Panc1 (cell line): ENCODE results near the gene SLC38A10. TPM values are rescaled to one million over a fixed set of nuclear protein-coding genes. Genes with fewer than 3 reads are reported as not detected.

Source experiments
- ATAC-seq: fragments of 200-7000 bp; cut with Tn5 transposase; 2 replicates; pipeline ENCODE4 v1.9.1; 2020; ENCODE audit warnings: mild to moderate bottlenecking, moderate library complexity
- BruUV-seq: library from RNA; stranded (reverse); fragments of 400-500 nt; replicated peaks from 2 replicates; lab custom pipeline; 2021; lab: Mats Ljungman, UMichigan
- CTCF ChIA-PET: fragments of 300-600 bp; sonication (Branson Sonifier 250); formaldehyde crosslinking; loops from one replicate; lab custom pipeline; 2022; ENCODE audit warnings: antibody characterized with exemption; lab: Charles Lee
- POLR2A ChIA-PET: fragments of 300-600 bp; sonication (Branson Sonifier 250); formaldehyde crosslinking; loops from one replicate; lab custom pipeline; 2022; ENCODE audit warnings: antibody characterized with exemption; lab: Charles Lee
- DNase-seq: peaks from one replicate; pipeline ENCODE4 v3.0.0-alpha.2; 2010; ENCODE audit warnings: low read depth, low spot score
- H3K27ac ChIP-seq: 2 replicates; pipeline ENCODE4 v1.5.1; 2011; ENCODE audit warnings: mild to moderate bottlenecking, low read length, inconsistent platforms
- H3K27me3 ChIP-seq: fragments of 200-500 bp; sonication (Bioruptor generic); 2 replicates; pipeline ENCODE4 v1.6.0; 2014; ENCODE audit warnings: low read length, inconsistent platforms; ENCODE audit not compliant: control insufficient read depth, insufficient read depth
- H3K36me3 ChIP-seq: fragments of 200-500 bp; sonication (Bioruptor generic); 2 replicates; pipeline ENCODE4 v1.5.1; 2014; ENCODE audit warnings: inconsistent platforms, mild to moderate bottlenecking, low read length, moderate library complexity; ENCODE audit not compliant: control insufficient read depth, insufficient read depth
- H3K4me1 ChIP-seq: 2 replicates; pipeline ENCODE4 v1.5.1; 2011; ENCODE audit warnings: inconsistent platforms, mild to moderate bottlenecking, low read length, moderate library complexity; ENCODE audit not compliant: control insufficient read depth, insufficient read depth
- H3K4me3 ChIP-seq, 2 experiments: 2 replicates each; pipeline ENCODE4 v1.5.1; 2011 to 2012; ENCODE audit warnings: low read depth in 2 of 2, low read length in 2 of 2, mild to moderate bottlenecking in 2 of 2, inconsistent platforms in 1 of 2, moderate library complexity in 1 of 2
- H3K9me3 ChIP-seq: fragments of 200-500 bp; sonication (Bioruptor generic); 2 replicates; pipeline ENCODE4 v1.5.1; 2014; ENCODE audit warnings: low read depth, mild to moderate bottlenecking, inconsistent platforms, low read length, moderate library complexity; ENCODE audit not compliant: control insufficient read depth, insufficient read depth
- POLR2AphosphoS5 ChIP-seq: IDR thresholded peaks from 2 replicates; pipeline ENCODE4 v1.6.1; 2012; ENCODE audit warnings: mild to moderate bottlenecking, low read depth, low read length, moderate library complexity
- SIN3A ChIP-seq: IDR thresholded peaks from 2 replicates; pipeline ENCODE4 v1.6.1; 2012; ENCODE audit warnings: low read depth, mild to moderate bottlenecking, low read length, moderate library complexity, borderline replicate concordance; ENCODE audit not compliant: insufficient read depth
- TCF7L2 ChIP-seq: IDR thresholded peaks from 2 replicates; pipeline ENCODE4 v1.6.1; 2011; ENCODE audit warnings: mild to moderate bottlenecking, low read depth, low read length, inconsistent platforms
- in situ Hi-C: cut with HindIII; loops from 2 replicates; pipeline ENCODE4 v1.10.0; 2016; ENCODE audit warnings: low sequenced_read_pairs, low pct_unique_long_range_greater_than_20kb
- intact Hi-C: fragments of 100-400 bp; cut with micrococcal nuclease; formaldehyde crosslinking; loops from one replicate; pipeline ENCODE4 v1.10.0; 2022; ENCODE audit not compliant: unreplicated experiment
- total RNA-seq: library from RNA; stranded (reverse); gene quantifications from one replicate; pipeline ENCODE4 v1.2.1, GENCODE V29; 2021; ENCODE audit not compliant: unreplicated experiment
- TF ChIP-seq, protein P1 (sequence below), 2 experiments: IDR thresholded peaks; 2 replicates each; pipeline ENCODE4 v1.6.1; 2011 to 2012; ENCODE audit warnings: low read depth in 2 of 2, control low read depth in 1 of 2, low read length in 1 of 2, mild to moderate bottlenecking in 1 of 2, moderate library complexity in 1 of 2; ENCODE audit not compliant: insufficient read depth in 1 of 2
- TF ChIP-seq, protein P2 (sequence below): fragments of 450-650 bp; IDR thresholded peaks from 2 replicates; pipeline ENCODE4 v1.5.1; 2017; ENCODE audit warnings: mild to moderate bottlenecking

SLC38A10 gene
- total RNA-seq, 1 experiment from 2014 or later: 188 TPM

DNA sequence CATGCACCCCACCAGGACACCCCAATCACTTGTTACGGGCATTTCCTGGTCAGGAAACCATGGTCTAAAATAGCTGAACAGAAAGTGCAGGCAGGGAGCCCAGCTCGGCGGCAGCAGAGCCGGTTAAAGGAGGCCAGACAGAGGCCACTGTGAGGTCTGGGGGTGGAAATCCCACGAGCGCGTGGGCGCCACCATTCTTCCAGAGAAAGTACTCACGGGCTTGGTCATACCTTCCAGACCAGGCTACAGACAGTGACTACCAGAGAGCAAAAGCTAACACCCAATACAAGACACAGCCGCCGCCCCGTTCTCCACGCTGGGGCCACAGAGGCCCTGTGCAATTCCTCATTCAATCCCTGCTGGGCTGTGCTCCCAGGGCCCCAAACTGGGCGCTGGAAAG is 84.2 kb downstream of the SLC38A10 start:
- POLR2A ChIA-PET: interaction anchor here (0.6 kb wide), 1 partner anchor 1030 kb away, joined by 7 read pairs; no protein-coding TSS in a partner anchor
- ATAC-seq: peak; percentile 39
- CTCF ChIA-PET: interaction anchor here (0.6 to 0.7 kb wide), 2 partner anchors 789 to 1936 kb away, joined by 3 to 5 read pairs; no protein-coding TSS in a partner anchor
- no TSS peak for BruUV-seq
- in situ Hi-C loops: no loop called here
- intact Hi-C loops: no loop called here
- no peak overlapping the region for H3K27ac ChIP-seq
- H3K4me3 ChIP-seq: no peak overlapping the region
- H3K4me1 ChIP-seq: no peaks in the 10 kb centered on the region
- DNase-seq: no peak
- TF ChIP-seq, protein P1, sequence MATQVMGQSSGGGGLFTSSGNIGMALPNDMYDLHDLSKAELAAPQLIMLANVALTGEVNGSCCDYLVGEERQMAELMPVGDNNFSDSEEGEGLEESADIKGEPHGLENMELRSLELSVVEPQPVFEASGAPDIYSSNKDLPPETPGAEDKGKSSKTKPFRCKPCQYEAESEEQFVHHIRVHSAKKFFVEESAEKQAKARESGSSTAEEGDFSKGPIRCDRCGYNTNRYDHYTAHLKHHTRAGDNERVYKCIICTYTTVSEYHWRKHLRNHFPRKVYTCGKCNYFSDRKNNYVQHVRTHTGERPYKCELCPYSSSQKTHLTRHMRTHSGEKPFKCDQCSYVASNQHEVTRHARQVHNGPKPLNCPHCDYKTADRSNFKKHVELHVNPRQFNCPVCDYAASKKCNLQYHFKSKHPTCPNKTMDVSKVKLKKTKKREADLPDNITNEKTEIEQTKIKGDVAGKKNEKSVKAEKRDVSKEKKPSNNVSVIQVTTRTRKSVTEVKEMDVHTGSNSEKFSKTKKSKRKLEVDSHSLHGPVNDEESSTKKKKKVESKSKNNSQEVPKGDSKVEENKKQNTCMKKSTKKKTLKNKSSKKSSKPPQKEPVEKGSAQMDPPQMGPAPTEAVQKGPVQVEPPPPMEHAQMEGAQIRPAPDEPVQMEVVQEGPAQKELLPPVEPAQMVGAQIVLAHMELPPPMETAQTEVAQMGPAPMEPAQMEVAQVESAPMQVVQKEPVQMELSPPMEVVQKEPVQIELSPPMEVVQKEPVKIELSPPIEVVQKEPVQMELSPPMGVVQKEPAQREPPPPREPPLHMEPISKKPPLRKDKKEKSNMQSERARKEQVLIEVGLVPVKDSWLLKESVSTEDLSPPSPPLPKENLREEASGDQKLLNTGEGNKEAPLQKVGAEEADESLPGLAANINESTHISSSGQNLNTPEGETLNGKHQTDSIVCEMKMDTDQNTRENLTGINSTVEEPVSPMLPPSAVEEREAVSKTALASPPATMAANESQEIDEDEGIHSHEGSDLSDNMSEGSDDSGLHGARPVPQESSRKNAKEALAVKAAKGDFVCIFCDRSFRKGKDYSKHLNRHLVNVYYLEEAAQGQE (IDR thresholded peaks at IDR 0.05; ENCODE audit: insufficient read depth in 1 of 2, low read depth in 2 of 2, low read length in 1 of 2): no peak
- TF ChIP-seq, protein P2, sequence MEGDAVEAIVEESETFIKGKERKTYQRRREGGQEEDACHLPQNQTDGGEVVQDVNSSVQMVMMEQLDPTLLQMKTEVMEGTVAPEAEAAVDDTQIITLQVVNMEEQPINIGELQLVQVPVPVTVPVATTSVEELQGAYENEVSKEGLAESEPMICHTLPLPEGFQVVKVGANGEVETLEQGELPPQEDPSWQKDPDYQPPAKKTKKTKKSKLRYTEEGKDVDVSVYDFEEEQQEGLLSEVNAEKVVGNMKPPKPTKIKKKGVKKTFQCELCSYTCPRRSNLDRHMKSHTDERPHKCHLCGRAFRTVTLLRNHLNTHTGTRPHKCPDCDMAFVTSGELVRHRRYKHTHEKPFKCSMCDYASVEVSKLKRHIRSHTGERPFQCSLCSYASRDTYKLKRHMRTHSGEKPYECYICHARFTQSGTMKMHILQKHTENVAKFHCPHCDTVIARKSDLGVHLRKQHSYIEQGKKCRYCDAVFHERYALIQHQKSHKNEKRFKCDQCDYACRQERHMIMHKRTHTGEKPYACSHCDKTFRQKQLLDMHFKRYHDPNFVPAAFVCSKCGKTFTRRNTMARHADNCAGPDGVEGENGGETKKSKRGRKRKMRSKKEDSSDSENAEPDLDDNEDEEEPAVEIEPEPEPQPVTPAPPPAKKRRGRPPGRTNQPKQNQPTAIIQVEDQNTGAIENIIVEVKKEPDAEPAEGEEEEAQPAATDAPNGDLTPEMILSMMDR: no peak
- no peak for TF ChIP-seq POLR2AphosphoS5
- no peak for TF ChIP-seq SIN3A
- TF ChIP-seq TCF7L2: no peak
- H3K9me3 ChIP-seq: no peaks in the 10 kb centered on the region
- H3K27me3 ChIP-seq: no peaks in the 10 kb centered on the region
- H3K36me3 ChIP-seq: no peaks in the 10 kb centered on the region

DNA sequence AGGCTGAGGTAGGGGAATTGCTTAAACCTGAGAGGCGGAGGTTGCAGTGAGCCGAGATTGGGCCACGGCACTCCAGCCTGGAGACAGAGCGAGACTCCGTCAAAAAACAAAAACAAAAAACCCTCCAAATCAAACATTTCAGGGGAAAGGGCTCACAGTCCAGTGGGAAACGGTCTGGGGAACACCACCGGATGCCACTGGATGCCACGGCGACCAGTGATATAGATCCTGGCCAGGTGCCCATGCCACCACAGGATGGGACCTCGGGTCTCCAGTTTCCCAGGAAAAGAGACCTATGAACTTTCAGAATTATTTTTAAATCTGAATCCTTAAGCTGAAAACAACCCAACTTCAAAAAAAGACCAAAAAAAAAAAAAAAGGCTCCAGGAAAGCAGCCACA is 84.6 kb downstream of the SLC38A10 start:
- no peaks in the 10 kb centered on the region for H3K9me3 ChIP-seq
- TF ChIP-seq, protein P1 (IDR thresholded peaks at IDR 0.05; ENCODE audit: insufficient read depth in 1 of 2, low read depth in 2 of 2, low read length in 1 of 2): no peak
- TF ChIP-seq, protein P2: no peak
- no peak for TF ChIP-seq POLR2AphosphoS5
- TF ChIP-seq TCF7L2: no peak
- TF ChIP-seq SIN3A: no peak
- CTCF ChIA-PET: interaction anchor here (0.6 to 0.7 kb wide), 2 partner anchors 789 to 1937 kb away, joined by 3 to 5 read pairs; no protein-coding TSS in a partner anchor

More for the DNA sequence above, 84.6 kb downstream of the SLC38A10 start:
- no peak overlapping the region for H3K4me3 ChIP-seq
- H3K36me3 ChIP-seq: no peaks in the 10 kb centered on the region
- no peak for ATAC-seq
- no TSS peak for BruUV-seq
- intact Hi-C loops: no loop called here
- H3K4me1 ChIP-seq: no peaks in the 10 kb centered on the region
- H3K27ac ChIP-seq: no peak overlapping the region
- in situ Hi-C loops: no loop called here
- DNase-seq: no peak
- H3K27me3 ChIP-seq: no peaks in the 10 kb centered on the region
- POLR2A ChIA-PET: interaction anchor here (0.6 kb wide), 1 partner anchor 1029 kb away, joined by 7 read pairs; no protein-coding TSS in a partner anchor
